Activated CD8-positive, alpha-beta T cell treated with anti-CD3 and anti-CD28 coated beads, Interleukin-2, amount 10 ng/mL, durations not matched to agents 7 days and 5 days (primary cell): ENCODE measurements around the gene FBXL19. TPM values are rescaled to one million over a fixed set of nuclear protein-coding genes. Genes with fewer than 3 reads are reported as not detected.
"Not testable (repeated sequence)": the region's sequence is repeated elsewhere in the genome, so short reads cannot be mapped to it uniquely, and the experiment has no call there.

ENCODE experiments used
- ATAC-seq: fragments of 150-1000 bp; cut with Tn5 transposase; one replicate; pipeline ENCODE4 v1.10.0; 2021; ENCODE audit warnings: moderate library complexity
- CTCF ChIA-PET: fragments of 350-600 bp; sonication (Branson Sonifier 250); formaldehyde crosslinking; loops from one replicate; lab custom pipeline; 2021; ENCODE audit warnings: antibody characterized with exemption; lab: Charles Lee
- POLR2A ChIA-PET: fragments of 350-600 bp; sonication (Branson Sonifier 250); formaldehyde crosslinking; loops from one replicate; lab custom pipeline; 2021; ENCODE audit warnings: antibody characterized with exemption; lab: Charles Lee
- DNase-seq: peaks from one replicate; pipeline ENCODE4 v3.0.0-alpha.2; 2020
- H3K27ac Mint-ChIP-seq: one replicate; pipeline ENCODE4 v1.8.0; 2021; ENCODE audit warnings: mild to moderate bottlenecking, mixed read lengths
- H3K27me3 Mint-ChIP-seq: one replicate; pipeline ENCODE4 v1.8.0; 2021; ENCODE audit warnings: low read depth, mixed read lengths
- H3K36me3 Mint-ChIP-seq: one replicate; pipeline ENCODE4 v1.8.0; 2021; ENCODE audit warnings: low read depth, mixed read lengths
- H3K4me1 Mint-ChIP-seq: one replicate; pipeline ENCODE4 v1.8.0; 2021; ENCODE audit warnings: low read depth, mixed read lengths
- H3K4me3 Mint-ChIP-seq: one replicate; pipeline ENCODE4 v1.8.0; 2021; ENCODE audit warnings: mild to moderate bottlenecking, mixed read lengths
- H3K9me3 Mint-ChIP-seq: one replicate; pipeline ENCODE4 v1.8.0; 2022; ENCODE audit warnings: mixed read lengths; ENCODE audit not compliant: insufficient read depth
- total RNA-seq, 2 experiments: library from RNA; stranded (reverse); gene quantifications; one replicate each; pipeline ENCODE4 v1.2.3, GENCODE V29; 2021

The FBXL19 gene
- total RNA-seq, 2 experiments from 2014 or later = 22.7 to 23.1 TPM

DNA sequence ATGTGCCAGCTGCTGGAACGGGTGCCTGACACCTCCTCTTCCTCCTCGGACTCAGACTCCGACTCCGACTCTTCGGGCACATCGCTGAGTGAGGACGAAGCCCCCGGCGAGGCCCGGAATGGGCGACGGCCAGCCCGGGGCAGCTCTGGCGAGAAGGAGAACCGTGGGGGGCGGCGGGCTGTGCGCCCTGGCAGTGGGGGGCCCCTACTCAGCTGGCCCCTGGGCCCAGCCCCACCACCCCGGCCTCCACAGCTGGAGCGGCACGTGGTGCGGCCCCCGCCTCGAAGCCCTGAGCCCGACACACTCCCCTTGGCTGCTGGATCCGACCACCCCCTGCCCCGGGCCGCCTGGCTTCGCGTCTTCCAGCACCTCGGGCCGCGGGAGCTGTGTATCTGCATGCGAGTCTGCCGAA lies 6.8 kb downstream of the FBXL19 start:
- no peaks in the 10 kb centered on the region for H3K27me3 Mint-ChIP-seq
- H3K9me3 Mint-ChIP-seq = no peaks in the 10 kb centered on the region
- H3K27ac Mint-ChIP-seq = no peak overlapping the region
- POLR2A ChIA-PET = no interaction called here
- H3K36me3 Mint-ChIP-seq = peaks cover 13% of the 10 kb centered on the region
- DNase-seq (no peak), ATAC-seq (no peak)
- CTCF ChIA-PET = interaction anchor here (1.1 to 1.3 kb wide), 2 partner anchors 12 to 212 kb away, joined by 3 to 4 read pairs; no protein-coding TSS in a partner anchor
- peaks cover 21% of the 10 kb centered on the region for H3K4me1 Mint-ChIP-seq
- no peak overlapping the region for H3K4me3 Mint-ChIP-seq

DNA sequence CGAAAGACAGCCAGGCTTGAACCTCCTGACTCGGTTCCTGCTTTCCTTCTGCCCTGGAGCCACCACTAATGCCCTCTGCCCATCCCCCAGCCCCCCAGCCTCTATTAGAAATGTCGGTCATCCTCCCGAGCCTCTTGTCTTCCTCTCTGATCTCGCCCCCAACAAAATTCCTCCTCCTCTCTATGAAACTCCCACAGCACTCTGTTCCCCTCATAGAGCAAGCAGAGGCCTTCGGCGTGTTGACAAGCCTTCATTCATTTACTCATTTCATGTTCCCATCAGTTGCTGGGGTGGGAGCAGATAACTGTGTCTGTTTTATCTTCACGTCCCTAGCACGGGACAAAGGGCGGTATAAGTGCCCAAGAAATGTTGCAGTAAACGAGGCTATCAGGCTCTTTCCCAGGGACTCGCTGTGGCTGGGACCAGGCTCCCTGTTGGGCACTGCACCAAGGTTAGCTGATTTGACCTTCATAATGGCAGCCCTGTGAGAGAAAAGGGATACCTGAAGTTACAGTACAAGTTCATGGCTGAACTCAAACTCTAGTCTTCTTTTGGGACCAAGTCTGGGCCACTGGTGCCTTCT lies 7.8 kb downstream of the FBXL19 start:
- DNase-seq (no peak), ATAC-seq (no peak)
- Mint-ChIP-seq H3K9me3 (no peaks in the 10 kb centered on the region), H3K4me3 (no peak overlapping the region), H3K36me3 (peaks cover 15% of the 10 kb centered on the region), H3K27me3 (no peaks in the 10 kb centered on the region), H3K27ac (no peak overlapping the region), H3K4me1 (peaks cover 29% of the 10 kb centered on the region)
- POLR2A ChIA-PET = no interaction called here
- CTCF ChIA-PET = interaction anchor here (1.3 kb wide), 2 partner anchors 11 kb away, joined by 4 to 12 read pairs; no protein-coding TSS in a partner anchor

- Mint-ChIP-seq H3K27me3 (no peaks in the 10 kb centered on the region), H3K27ac (peak overlapping the region; percentile 15), H3K4me3 (no peak overlapping the region), H3K9me3 (no peaks in the 10 kb centered on the region), H3K36me3 (peaks cover 15% of the 10 kb centered on the region), H3K4me1 (peaks cover 37% of the 10 kb centered on the region)
- peak; percentile 63 for DNase-seq
- CTCF ChIA-PET = interaction anchor here (0.6 to 3.3 kb wide), 13 partner anchors 8 to 934 kb away, joined by 3 to 18 read pairs (median 4); partner anchors contain the start of gene FBXL19
- POLR2A ChIA-PET = interaction anchor here (1.2 to 1.7 kb wide), 2 partner anchors 15 to 90 kb away, joined by 5 read pairs; no protein-coding TSS in a partner anchor
- peak; percentile 52 for ATAC-seq
Observed at GRCh38 chr16:30934827-30935557, 11.6 kb downstream of the FBXL19 start.

DNA sequence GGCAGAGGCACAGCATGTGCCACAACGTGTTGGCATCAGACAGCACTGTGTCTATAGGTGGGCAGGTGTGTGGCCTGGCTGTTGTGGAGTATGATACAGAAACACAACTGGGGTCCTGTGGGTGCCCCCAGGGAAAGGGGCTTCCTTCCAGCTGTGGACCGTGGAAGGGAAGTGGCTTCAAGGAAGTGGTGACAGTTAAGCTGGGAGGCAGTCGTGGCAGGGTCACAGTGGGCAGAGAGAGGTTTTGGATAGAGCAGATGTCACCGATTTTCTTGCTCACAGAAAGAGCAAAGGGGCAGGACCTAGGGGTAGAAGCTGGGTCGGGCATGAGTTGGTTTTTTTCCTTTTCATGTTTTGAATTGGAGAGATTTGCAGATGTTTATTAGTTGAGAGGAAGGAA lies 14.3 kb downstream of the FBXL19 start:
- Mint-ChIP-seq H3K4me1 (peaks cover 49% of the 10 kb centered on the region), H3K27me3 (no peaks in the 10 kb centered on the region), H3K9me3 (no peaks in the 10 kb centered on the region), H3K4me3 (no peak overlapping the region), H3K36me3 (peaks cover 11% of the 10 kb centered on the region), H3K27ac (peak overlapping the region; percentile 75)
- no peak for ATAC-seq
- no peak for DNase-seq
- POLR2A ChIA-PET = no interaction called here
- CTCF ChIA-PET = interaction anchor here (0.8 to 8.7 kb wide), 3 partner anchors 15 to 204 kb away, joined by 3 to 95 read pairs (median 62); partner anchors contain the start of gene ORAI3

- Mint-ChIP-seq H3K4me1 (peaks cover 54% of the 10 kb centered on the region), H3K36me3 (peaks cover 22% of the 10 kb centered on the region)
- DNase-seq, H3K27ac Mint-ChIP-seq, H3K4me3 Mint-ChIP-seq, H3K27me3 Mint-ChIP-seq, ATAC-seq, H3K9me3 Mint-ChIP-seq: not testable (repeated sequence)
- CTCF ChIA-PET = interaction anchor here (0.8 to 8.7 kb wide), 3 partner anchors 12 to 95 kb away, joined by 3 to 95 read pairs (median 62); partner anchors contain the start of gene ORAI3
- POLR2A ChIA-PET = interaction anchor here (0.7 kb wide), 1 partner anchor 65 kb away, joined by 4 read pairs; no protein-coding TSS in a partner anchor
Observed at GRCh38 chr16:30939571-30939970, 16.2 kb downstream of the FBXL19 start.

GRCh38 chr16:30941600-30942425 lies 18.4 kb downstream of the FBXL19 start:
- no peaks in the 10 kb centered on the region for H3K27me3 Mint-ChIP-seq
- no peaks in the 10 kb centered on the region for H3K9me3 Mint-ChIP-seq
- DNase-seq = peak; percentile 85
- H3K36me3 Mint-ChIP-seq = peaks cover 26% of the 10 kb centered on the region
- H3K4me3 Mint-ChIP-seq = peak overlapping the region; percentile 66
- peak; percentile 97 for ATAC-seq
- peak overlapping the region; percentile 77 for H3K27ac Mint-ChIP-seq
- H3K4me1 Mint-ChIP-seq = peaks cover 40% of the 10 kb centered on the region
- CTCF ChIA-PET = interaction anchor here (0.6 to 8.7 kb wide), 29 partner anchors 8 to 406 kb away, joined by 3 to 95 read pairs (median 4); partner anchors contain the start of genes FBXL19, KAT8, ORAI3 and PHKG2
- POLR2A ChIA-PET = interaction anchor here (0.7 to 0.8 kb wide), 4 partner anchors 97 to 239 kb away, joined by 3 to 6 read pairs (median 3); partner anchors contain the start of gene FUS

DNA sequence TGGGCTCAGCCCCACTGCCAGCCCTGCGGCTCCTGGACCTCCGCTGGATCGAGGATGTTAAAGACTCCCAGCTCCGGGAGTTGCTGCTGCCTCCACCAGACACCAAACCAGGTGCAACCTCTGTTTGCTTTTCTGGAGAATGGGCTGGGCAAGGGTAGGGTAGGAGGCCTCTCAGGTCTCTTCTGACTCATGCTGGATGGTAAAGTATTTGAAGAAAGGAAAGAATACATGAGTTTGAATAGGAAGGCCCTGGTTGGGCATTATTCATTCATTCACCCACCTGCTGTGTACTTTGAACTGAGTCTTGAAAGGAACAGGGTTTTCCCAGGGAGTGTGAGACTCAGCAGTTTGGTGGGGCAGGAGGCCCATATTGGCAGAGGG lies 19.0 kb downstream of the FBXL19 start:
- peaks cover 35% of the 10 kb centered on the region for H3K4me1 Mint-ChIP-seq
- no peaks in the 10 kb centered on the region for H3K9me3 Mint-ChIP-seq
- ATAC-seq (peak; percentile 5), DNase-seq (no peak)
- H3K27me3 Mint-ChIP-seq = no peaks in the 10 kb centered on the region
- peak overlapping the region; percentile 66 for H3K4me3 Mint-ChIP-seq
- H3K27ac Mint-ChIP-seq = peak overlapping the region; percentile 39
- peaks cover 28% of the 10 kb centered on the region for H3K36me3 Mint-ChIP-seq
- ChIA-PET POLR2A (interaction anchor here (0.7 to 0.8 kb wide), 2 partner anchors 98 to 137 kb away, joined by 3 read pairs; no protein-coding TSS in a partner anchor), CTCF (interaction anchor here (0.9 to 8.7 kb wide), 25 partner anchors 8 to 258 kb away, joined by 3 to 95 read pairs (median 4); partner anchors contain the start of genes FBXL19, KAT8, ORAI3 and PHKG2)

DNA sequence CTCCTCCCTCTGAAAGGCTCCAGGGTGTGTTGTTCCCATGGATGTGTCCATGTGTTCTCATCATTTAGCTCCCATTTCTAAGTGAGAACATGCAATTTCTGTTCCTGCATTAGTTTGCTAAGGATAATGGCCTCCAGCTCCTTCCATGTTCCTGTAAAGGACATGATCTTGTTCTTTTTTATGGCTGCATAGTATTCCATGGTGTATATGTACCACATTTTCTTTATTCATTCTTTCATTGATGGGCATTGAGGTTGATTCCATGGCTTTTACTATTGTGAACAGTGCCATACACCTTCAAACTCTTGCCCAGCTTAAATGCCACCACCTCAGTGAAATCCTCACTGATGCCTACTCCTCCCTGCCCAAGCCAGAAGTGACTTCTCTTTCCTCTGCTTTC lies 21.0 kb downstream of the FBXL19 start:
- Mint-ChIP-seq H3K27ac (no peak overlapping the region), H3K36me3 (peaks cover 28% of the 10 kb centered on the region), H3K9me3 (no peaks in the 10 kb centered on the region), H3K4me1 (peaks cover 26% of the 10 kb centered on the region), H3K4me3 (no peak overlapping the region), H3K27me3 (no peaks in the 10 kb centered on the region)
- ChIA-PET CTCF (interaction anchor here (0.7 to 8.7 kb wide), 4 partner anchors 8 to 198 kb away, joined by 3 to 95 read pairs (median 10); partner anchors contain the start of gene ORAI3), POLR2A (no interaction called here)
- ATAC-seq (no peak), DNase-seq (no peak)

DNA sequence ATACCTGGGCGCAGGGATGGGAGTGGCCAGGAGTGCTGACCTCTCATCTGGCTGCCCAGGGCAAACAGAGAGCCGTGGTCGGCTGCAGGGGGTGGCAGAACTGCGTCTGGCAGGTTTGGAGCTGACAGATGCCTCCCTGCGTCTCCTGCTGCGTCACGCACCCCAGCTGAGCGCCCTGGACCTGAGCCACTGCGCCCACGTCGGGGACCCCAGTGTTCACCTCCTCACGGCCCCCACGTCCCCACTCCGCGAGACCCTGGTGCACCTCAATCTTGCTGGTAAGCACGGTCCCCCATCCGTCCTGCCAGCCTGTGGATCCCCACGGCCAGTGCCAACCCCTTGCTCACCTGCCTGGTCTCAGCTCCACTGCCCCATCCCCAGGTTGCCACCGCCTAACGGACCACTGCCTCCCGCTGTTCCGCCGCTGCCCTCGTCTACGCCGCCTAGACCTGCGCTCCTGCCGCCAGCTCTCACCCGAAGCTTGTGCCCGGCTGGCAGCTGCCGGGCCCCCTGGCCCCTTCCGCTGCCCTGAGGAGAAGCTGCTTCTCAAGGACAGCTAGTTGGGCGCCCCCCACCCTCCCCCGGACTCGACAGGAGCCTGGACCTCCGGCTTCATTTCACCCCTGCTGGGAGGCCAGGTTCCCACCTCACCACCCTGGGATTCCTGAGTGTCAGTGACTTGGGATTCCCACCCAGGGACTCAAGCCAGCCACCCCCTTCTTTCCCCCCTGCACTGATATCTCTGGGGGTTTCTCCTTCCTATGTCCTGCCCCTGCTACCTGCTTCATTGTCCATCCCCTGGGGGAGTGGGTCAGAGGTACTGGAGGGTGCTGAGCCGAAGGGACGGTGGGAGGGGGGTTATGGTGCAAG lies 23.5 kb downstream of the FBXL19 start:
- ChIA-PET POLR2A (no interaction called here), CTCF (interaction anchor here (0.9 to 1.7 kb wide), 2 partner anchors 12 to 109 kb away, joined by 3 to 4 read pairs; no protein-coding TSS in a partner anchor)
- ATAC-seq (no peak), DNase-seq (no peak)
- peaks cover 35% of the 10 kb centered on the region for H3K4me1 Mint-ChIP-seq
- no peaks in the 10 kb centered on the region for H3K9me3 Mint-ChIP-seq
- no peaks in the 10 kb centered on the region for H3K27me3 Mint-ChIP-seq
- no peak overlapping the region for H3K27ac Mint-ChIP-seq
- no peak overlapping the region for H3K4me3 Mint-ChIP-seq
- H3K36me3 Mint-ChIP-seq = peaks cover 31% of the 10 kb centered on the region

DNA sequence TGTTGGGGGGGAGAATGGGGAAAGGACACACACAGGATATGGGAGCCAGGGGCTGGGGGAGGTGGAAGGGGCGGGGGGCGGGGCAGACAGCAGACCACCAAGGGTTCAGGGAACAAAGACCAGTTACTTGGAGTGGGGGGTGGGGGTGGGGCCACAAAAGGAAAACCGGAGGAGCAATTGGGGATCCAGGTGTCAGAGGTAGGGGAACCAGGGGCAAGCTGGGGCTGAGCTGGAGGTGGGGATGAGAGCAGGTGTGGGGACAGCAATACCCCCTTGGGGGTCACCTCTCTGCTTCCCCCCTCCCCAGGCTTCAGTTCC lies 24.1 kb downstream of the FBXL19 start:
- ChIA-PET POLR2A (no interaction called here), CTCF (interaction anchor here (0.9 to 1.7 kb wide), 2 partner anchors 13 to 110 kb away, joined by 3 to 4 read pairs; no protein-coding TSS in a partner anchor)
- Mint-ChIP-seq H3K9me3 (no peaks in the 10 kb centered on the region), H3K27ac (no peak overlapping the region), H3K4me3 (no peak overlapping the region), H3K36me3 (peaks cover 29% of the 10 kb centered on the region), H3K27me3 (no peaks in the 10 kb centered on the region), H3K4me1 (peaks cover 29% of the 10 kb centered on the region)
- no peak for ATAC-seq
- DNase-seq = no peak
